HG03066 (cell line): ENCODE measurements around the gene FAM236B.
"Not testable (repeated sequence)": the region's sequence is repeated elsewhere in the genome, so short reads cannot be mapped to it uniquely, and the experiment has no call there.

Experiments
- ATAC-seq: cut with Tn5 transposase; IDR thresholded peaks from one replicate; pipeline ENCODE4 v1.9.1; 2021; ENCODE audit warnings: low read depth; ENCODE audit not compliant: unreplicated experiment

The FAM236B gene

DNA sequence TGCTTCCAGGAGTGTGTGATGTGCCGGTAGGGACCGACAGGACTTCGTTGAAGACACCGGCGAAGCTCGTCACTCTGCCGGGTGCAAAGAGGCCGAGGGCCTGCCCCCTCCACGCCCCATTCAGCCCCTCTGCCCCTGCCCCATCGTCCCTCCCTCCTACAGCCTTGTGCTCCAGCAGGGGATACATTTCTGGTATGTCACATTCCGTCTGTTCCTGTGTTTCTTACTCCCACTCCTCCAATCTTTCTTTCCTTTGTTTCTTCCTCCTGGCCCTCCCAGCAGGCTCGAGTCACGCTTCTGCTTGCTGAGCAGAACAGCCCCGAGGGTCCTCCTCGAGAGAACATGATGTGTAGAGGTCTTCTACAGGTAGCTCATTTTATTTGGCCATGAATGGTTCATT lies at the start of gene FAM236B:
Gene FAM236B, minus strand, starts transcription at position 101 of the 400 bp plus-strand sequence. Its CDS starts 100 bp downstream, at position 1.
- not testable (repeated sequence) for ATAC-seq

DNA sequence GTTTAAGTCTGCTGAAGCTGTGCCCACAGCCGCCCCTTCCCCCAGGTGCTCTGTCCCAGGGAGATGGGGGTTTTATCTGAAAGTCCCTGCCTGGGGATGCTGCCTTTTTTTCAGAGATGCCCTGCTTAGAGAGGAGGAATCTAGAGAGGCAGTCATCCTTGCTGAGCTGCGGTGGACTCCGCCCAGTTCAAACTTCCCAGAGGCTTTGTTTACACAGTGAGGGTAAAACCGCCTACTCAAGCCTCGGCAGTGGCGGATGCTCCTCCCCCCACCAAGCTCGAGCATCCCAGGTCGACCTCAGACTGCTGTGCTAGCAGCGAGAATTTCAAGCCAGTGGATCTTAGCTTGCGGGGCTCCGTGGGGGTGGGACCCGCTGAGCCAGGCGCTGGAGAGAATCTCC lies 48.2 kb upstream of the FAM236B start:
- ATAC-seq: not testable (repeated sequence)

DNA sequence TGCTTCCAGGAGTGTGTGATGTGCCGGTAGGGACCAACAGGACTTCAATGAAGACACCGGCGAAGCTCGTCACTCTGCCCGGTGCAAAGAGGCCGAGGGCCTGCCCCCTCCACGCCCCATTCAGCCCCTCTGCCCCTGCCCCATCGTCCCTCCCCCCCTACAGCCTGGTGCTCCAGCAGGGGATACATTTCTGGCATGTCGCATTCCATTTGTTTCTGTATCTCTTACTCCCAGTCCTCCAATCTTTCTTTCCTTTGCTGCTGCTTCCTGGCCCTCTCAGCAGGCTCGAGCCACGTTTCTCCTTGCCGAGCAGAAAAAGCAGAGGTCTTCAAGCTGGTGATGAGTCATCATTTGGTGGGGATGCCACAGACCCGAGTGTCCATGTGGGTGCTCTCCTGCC lies 25.6 kb upstream of the FAM236B start, which contains the start of gene FAM236D:
Gene FAM236D, minus strand, starts transcription at position 101 of the 400 bp plus-strand sequence. Its CDS starts 100 bp downstream, at position 1.
- ATAC-seq: not testable (repeated sequence)

DNA sequence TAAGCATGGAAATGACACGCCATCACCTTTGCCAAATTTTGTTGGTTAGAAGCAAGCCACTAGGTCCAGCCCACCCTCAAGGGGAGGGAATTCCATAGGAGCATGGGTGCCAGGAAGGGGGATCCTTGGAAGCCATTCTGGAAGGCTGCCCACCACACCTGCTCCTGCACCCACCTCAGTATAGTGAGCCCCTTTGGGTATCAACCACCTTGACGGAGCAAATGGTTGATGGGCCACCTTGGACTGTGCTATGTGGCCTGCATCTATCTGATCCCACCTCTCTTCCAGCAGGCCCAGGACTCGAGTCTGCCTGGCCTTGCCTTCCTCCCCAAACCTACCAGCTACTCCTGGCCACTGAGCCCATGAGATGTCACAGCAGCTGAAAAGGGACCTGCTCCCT lies 7.9 kb upstream of the FAM236B start:
- not testable (repeated sequence) for ATAC-seq

DNA sequence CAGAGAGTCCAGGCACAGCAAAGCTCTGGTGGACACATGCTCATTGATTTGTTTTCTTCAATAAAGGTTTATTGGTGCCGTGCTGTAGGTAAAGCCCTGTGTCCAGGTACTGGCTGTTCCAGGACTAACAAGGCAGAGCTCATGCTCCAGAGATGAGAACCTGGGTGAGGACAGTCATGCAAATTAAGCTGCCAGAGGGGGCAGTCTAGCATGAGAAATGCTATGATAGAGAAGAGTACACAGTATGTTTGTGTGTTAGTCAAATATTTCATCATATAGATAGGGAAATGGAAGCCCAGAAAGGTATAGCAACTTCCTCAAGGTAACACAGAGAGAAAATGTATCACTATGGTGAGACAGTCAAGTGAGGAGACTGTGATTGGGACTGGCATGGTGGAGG lies 5.7 kb upstream of the FAM236B start:
- not testable (repeated sequence) for ATAC-seq

DNA sequence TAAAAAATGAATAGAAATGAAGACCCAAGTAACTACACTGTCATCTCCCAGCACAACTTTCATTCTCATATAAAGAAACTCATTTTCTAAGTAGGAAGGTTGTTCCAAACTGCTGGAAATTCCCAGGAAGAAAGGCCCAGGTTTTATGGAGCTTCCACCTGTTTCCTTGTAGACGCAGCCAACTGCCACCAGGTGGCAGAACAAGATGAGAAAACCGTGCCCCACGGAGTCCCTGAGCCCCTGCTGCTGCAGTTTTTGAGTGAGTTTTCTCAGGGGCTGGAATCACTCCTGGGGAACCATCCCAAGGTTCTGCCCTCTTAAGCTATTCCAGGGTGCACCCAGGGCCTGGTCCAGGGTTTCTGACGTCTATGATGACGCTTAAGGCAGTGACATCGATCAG lies 1.5 kb upstream of the FAM236B start:
- not testable (repeated sequence) for ATAC-seq

DNA sequence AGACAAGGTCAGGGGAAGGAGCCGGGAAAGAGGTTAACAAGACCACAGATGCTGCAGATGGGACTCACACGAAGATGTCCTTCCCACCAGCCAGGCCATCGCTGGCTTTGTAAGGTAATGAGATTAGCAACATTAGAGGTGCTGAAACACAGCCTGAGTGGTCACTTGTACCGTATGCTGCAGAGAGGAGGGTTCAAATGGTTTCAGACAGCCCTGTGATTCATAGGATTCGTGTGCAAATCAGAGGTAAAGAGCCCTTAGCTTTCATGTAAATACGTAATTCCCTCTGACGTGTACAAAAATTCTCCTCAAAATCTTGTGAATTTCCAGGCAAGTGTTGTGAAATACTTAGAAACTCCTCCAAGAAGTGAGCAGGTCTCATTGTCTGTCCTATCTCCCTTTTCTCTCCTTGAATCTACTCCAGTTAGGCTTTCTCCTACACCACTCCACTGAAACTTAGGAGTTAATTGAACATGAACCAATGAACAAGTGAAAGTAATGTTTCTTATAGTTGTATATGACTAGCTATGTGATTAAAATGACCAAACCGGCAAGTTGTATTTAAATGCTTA lies 991 bp upstream of the FAM236B start:
- not testable (repeated sequence) for ATAC-seq

DNA sequence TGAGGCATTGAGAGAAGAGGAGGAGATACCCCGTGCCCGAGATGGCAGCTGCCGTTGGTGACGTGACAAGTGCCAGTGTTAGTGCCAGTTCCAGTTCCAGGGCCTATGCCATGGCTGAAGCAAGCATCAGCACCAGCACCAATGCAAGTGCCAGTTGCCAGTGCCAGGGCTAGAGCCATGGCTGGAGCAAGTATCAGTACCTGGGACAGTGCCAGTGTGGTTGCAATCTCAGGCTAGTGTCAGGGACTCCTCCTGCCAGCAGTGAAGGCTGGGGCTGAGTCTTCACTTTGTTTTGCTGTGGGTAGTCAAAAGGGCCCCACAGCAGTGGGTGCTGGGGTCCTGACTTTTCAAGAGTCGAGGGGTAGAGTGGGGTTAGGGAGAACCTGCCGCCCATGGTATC lies 4.3 kb downstream of the FAM236B start:
- ATAC-seq: not testable (repeated sequence)

DNA sequence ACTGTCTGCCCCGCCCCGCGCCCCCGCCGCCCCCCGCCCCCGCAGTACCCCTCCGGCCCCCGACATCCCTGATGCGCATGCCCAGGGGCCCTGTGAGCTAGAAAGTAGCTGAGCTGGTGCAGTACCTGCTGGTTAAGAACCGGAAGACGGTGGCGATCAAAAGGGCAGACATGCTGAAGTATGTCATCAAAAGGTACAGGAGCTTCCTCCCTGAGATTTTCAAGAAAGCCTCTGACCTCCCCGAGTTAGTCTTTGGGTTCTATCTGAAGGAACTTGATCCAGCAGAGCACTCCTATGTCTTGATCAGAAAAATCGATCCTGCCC lies 5.0 kb downstream of the FAM236B start:
- peak; percentile 67 for ATAC-seq

DNA sequence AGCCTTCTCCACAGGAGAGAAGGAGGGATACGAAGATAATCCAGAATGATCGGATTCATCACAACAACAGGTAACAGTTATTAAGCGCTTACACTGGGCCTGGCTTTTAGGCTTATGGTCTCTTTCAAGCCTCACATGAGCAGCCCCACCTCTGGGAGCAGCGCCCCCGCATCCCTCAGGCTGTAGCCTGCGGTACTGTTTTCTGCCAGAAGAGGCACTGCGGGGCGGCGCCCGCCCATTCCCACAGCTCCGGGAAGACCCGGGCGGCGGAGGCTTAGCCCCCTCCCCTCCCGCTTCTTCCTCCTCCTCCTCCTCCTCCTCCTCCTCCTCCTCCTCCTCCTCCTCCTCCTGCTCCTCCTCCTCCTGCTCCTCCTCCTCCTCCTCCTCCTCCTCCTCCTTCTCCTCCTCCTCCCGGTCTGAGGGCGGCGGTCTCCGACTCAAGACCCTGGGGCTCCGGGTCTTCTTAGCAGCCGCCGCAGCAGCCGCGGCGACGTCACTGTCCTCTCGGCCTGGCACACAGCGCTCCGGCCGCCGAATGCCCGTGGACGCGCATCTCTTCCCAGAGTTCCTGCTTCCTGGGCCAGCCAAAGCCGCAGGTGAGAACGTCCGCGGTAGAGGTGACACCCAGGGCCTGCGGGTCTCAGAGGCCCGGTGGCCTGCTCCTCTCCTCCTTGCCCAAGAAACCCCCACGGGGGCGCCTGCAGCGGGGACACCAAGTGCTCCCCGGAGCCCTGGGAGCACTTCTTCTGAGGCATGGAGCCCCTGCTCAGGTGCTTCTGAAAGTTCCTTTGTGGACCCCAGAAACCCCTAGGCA lies 5.6 kb downstream of the FAM236B start, which contains the start of gene DMRTC1B:
Gene DMRTC1B, plus strand, starts transcription at position 238 of the 814 bp plus-strand sequence. CDS start 68,246 bp downstream, outside the sequence.
- ATAC-seq: peak; percentile 90

DNA sequence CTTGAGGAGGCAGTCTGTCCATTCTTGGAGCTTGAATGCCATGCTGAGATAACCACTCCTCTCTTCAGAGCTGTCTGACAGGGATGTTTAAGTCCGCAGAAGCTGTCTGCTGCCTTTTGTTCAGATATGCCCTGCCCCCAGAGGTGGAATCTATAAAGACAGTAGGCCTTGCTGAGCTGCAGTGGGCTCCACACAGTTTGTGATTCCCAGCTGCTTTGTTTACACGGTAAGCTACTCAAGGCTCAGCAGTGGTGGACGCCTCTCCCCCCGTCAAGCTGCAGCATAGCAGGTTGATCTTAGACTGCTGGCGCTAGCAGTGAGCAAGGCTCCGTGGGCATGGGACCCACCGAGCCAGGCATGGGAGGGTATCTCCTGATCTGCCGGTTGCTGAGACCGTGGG lies 22.0 kb downstream of the FAM236B start:
- ATAC-seq: not testable (repeated sequence)

DNA sequence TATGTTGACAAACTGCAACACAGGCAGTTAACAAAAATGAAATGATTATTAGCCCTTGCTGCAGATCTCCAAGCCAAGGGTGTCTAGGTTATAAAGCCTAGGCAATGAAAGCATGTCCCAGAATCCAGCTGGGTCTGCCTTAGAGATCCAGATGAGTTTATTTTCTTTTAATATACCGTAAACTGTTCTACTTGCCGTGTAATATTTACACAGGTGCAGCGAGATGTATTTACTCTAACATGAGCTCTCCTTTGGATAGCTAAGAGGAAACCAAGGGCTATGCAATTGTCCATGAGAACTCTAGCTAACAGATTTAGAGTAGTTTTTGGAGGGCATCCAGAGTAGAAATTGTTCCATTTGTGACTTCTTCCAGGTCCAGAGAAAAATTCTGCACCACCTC lies 33.9 kb downstream of the FAM236B start:
- ATAC-seq: not testable (repeated sequence)

DNA sequence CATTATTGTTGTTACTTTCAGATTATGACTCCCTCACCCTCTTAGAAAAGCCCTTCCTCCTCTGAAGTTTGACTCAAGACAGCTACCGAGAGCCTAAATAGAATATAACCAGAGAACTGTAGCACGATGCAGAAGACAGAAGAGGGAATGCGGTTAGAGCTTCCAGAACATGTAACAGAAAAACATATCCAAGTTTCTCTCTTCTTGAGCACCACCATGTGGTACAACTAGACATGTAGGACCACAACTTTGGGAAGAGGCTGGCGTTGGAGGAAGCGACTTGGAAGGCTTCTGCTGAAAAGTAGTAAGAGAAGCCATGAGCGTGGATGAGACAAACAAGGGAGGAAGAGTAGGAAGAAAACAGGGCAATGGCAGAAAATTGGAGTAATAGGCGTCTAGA lies 36.9 kb downstream of the FAM236B start:
- ATAC-seq: not testable (repeated sequence)

DNA sequence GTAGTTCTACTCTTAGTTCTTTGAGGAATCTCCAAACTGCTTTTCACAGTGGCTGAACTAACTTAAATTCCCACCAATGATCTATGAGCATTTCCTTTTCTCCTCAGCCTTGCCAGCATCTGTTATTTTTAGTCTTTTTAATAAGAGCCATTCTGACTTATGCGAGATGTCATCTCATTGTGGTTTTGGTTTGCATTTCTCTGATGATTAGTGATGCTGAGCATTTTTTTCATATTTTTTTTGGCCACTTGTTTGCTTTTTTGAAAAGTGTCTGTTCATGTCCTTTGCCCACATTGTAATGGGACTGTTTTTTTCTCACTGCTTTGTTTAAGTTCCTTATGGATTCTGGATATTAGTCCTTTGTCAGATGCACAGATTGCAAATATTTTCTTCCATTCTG lies 46.9 kb downstream of the FAM236B start:
- no peak for ATAC-seq

DNA sequence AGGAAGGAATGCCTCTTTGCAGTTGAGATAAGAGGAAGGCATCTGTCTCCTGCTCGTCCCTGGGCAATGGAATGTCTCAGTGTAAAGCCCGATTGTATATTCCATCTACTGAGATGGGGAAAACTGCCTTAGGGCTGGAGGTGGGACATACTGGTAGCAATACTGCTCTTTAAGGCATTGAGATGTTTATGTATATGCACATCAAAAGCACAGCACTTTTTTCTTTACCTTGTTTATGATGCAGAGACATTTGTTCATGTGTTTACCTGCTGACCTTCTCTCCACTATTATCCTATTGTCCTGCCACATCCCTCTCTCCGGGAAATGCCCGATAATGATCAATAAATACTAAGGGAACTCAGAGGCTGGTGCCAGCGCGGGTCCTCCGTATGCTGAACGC lies 48.8 kb downstream of the FAM236B start:
- not testable (repeated sequence) for ATAC-seq
